Ectodermal cell (in vitro differentiated cells): ENCODE results near the gene CUL4A.
"Not testable (repeated sequence)": the region's sequence is repeated elsewhere in the genome, so short reads cannot be mapped to it uniquely, and the experiment has no call there.

ENCODE experiments used
- H3K27ac ChIP-seq: 2 replicates; pipeline ENCODE4 v1.7.0; 2013; ENCODE audit warnings: mild to moderate bottlenecking, low read depth, low read length; ENCODE audit not compliant: insufficient read depth, poor library complexity, severe bottlenecking
- H3K27me3 ChIP-seq: 2 replicates; pipeline ENCODE4 v1.7.0; 2013; ENCODE audit warnings: mild to moderate bottlenecking, low read length; ENCODE audit not compliant: insufficient read depth, control insufficient read depth, poor library complexity, severe bottlenecking
- H3K36me3 ChIP-seq: one replicate; pipeline ENCODE4 v1.7.0; 2013; ENCODE audit warnings: low read length; ENCODE audit not compliant: control insufficient read depth, insufficient read depth
- H3K4me1 ChIP-seq: one replicate; pipeline ENCODE4 v1.7.0; 2013; ENCODE audit warnings: low read length; ENCODE audit not compliant: control insufficient read depth, insufficient read depth
- H3K4me3 ChIP-seq: 2 replicates; pipeline ENCODE4 v1.7.0; 2013; ENCODE audit warnings: low read depth, low read length, control low read depth; ENCODE audit not compliant: insufficient read depth
- H3K9me3 ChIP-seq: 2 replicates; pipeline ENCODE4 v1.7.0; 2013; ENCODE audit warnings: mild to moderate bottlenecking, low read length, moderate library complexity; ENCODE audit not compliant: control insufficient read depth
- WGBS, 2 experiments: methylation state at CpG; one replicate each; pipeline ENCODE4 v1.1.7; 2013; ENCODE audit warnings: missing lambda C conversion rate in 2 of 2; 5-methylcytosine and 5-hydroxymethylcytosine counted together

CUL4A gene

DNA sequence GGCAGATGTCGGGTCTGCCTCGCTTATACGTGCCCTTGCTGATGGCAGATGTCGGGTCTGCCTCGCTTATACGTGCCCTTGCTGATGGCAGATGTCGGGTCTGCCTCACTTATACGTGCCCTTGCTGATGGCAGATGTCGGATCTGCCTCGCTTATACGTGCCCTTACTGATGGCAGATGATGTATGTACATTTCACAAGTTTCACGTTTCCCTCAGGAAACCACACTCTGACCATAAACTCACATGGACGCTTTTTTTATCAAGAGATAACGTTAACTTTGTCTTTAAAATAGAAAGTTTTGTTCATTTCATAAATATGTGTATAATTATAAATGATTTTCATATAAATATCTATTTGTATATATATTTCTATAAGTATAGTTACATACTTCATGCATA, 53.6 kb downstream of the CUL4A start:
- H3K4me1 ChIP-seq, H3K27ac ChIP-seq, H3K27me3 ChIP-seq, H3K4me3 ChIP-seq, H3K9me3 ChIP-seq: not testable (repeated sequence)
- WGBS, 2 experiments: 84 to 96% methylated on average over 5 to 8 of the region's 14 CpGs
- peaks cover 46% of the 10 kb centered on the region for H3K36me3 ChIP-seq

DNA sequence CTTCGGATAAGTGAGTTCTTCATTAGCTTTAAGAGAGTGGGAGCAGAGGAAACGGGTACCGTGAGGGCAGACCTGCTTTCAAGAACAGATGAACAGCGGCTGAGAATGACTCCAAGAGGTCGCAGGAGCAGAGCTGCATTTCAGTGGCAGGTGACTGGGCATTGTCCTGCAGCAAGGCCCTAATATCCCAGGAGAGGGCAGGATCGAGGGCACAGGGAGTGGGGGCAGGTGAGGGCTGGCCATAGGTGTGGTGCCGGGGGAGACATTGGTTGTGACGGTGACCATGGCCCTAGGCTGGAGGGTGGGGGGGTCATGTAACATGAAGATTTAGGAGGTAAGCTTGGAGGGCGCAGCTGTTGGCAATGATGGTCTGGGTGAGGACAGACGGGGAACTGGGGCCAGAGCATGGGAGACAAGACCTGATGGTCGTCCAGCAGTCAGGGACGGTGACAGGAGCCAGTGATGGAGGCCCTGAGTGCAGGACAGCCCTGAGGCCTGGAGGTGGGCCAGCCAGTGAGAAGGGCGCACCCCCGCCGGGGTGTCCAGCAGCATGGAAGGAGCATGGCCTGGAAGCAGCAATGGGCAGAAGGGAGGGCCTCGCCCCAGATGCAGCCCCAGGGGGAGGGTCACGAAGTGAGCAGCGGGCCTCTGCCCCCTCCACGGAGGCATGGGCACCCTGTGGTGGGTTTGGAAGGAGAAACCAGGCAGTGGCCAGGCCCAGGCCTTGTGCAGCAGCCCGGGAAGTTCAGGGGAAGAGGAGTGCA, 58.4 kb downstream of the CUL4A start:
- Histone ChIP-seq H3K27ac (no peak overlapping the region), H3K4me3 (no peak overlapping the region), H3K36me3 (peaks cover 8% of the 10 kb centered on the region), H3K9me3 (no peaks in the 10 kb centered on the region), H3K4me1 (no peaks in the 10 kb centered on the region), H3K27me3 (no peaks in the 10 kb centered on the region)
- WGBS, 2 experiments: 94 to 95% methylated on average over 20 of the region's 20 CpGs

DNA sequence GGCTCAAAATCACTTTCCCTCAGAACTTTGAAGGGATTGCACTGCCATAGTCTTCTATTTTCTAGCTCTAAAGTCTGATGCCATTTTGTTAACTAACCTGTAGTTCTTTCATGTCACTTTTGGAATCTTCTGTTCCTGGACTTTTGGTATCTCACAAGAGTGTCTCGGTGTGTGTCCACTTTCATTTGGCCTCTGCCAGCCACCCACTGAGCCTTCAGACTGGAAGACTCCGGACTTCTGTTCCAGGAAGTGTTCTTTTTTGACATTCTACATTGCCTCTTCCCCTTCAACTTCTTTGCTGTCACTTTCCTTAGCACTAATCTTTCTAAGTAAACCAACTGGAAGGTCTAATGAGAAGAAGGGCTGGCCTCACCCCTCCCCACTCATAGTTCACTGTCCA, 62.6 kb downstream of the CUL4A start:
- H3K27me3 ChIP-seq: no peaks in the 10 kb centered on the region
- 94 to 97% methylated on average over 2 of the region's 2 CpGs for WGBS, 2 experiments
- H3K9me3 ChIP-seq: no peaks in the 10 kb centered on the region
- H3K4me3 ChIP-seq: no peak overlapping the region
- no peaks in the 10 kb centered on the region for H3K4me1 ChIP-seq
- no peak overlapping the region for H3K27ac ChIP-seq
- no peaks in the 10 kb centered on the region for H3K36me3 ChIP-seq

DNA sequence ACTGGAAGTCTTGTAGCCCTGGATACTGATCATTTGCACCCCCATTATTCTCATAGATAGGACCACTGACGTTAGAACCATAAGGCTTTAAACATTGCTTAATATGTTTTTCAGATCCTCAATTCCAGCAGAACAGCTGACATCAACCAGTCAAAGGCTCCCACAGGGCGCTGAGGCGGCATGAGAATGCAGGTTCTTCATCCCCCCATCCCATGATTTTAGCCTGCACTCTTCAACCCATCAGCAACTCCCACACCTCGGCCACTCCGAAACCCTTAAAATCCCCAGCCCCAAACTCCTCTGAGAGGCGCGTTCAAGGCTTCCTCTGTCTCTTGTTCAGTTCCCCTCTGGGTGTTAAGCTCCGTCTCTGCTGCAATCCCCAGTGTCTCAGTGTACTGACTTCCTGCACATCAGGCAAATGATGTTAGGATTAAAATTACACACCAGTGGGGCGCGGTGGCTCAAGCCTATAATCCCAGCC, 63.3 kb downstream of the CUL4A start:
- Histone ChIP-seq H3K27ac (no peak overlapping the region), H3K9me3 (no peaks in the 10 kb centered on the region), H3K4me3 (no peak overlapping the region), H3K27me3 (no peaks in the 10 kb centered on the region), H3K36me3 (no peaks in the 10 kb centered on the region), H3K4me1 (no peaks in the 10 kb centered on the region)
- 94 to 98% methylated on average over 10 of the region's 10 CpGs for WGBS, 2 experiments

GRCh38 chr13:113273321-113273720, 63.9 kb downstream of the CUL4A start:
- Histone ChIP-seq H3K27ac (no peak overlapping the region), H3K36me3 (no peaks in the 10 kb centered on the region), H3K4me1 (no peaks in the 10 kb centered on the region), H3K4me3 (no peak overlapping the region), H3K27me3 (no peaks in the 10 kb centered on the region), H3K9me3 (no peaks in the 10 kb centered on the region)
- 92 to 95% methylated on average over 6 of the region's 6 CpGs for WGBS, 2 experiments

GRCh38 chr13:113273851-113274590, 64.6 kb downstream of the CUL4A start:
- Histone ChIP-seq H3K36me3 (no peaks in the 10 kb centered on the region), H3K27ac (no peak overlapping the region), H3K4me3 (no peak overlapping the region), H3K27me3 (no peaks in the 10 kb centered on the region), H3K9me3 (no peaks in the 10 kb centered on the region), H3K4me1 (no peaks in the 10 kb centered on the region)
- WGBS, 2 experiments: 95 to 97% methylated on average over 15 of the region's 15 CpGs

- no peaks in the 10 kb centered on the region for H3K27me3 ChIP-seq
These were observed 65.3 kb downstream of the CUL4A start for GRCh38 chr13:113274721-113275120.

DNA sequence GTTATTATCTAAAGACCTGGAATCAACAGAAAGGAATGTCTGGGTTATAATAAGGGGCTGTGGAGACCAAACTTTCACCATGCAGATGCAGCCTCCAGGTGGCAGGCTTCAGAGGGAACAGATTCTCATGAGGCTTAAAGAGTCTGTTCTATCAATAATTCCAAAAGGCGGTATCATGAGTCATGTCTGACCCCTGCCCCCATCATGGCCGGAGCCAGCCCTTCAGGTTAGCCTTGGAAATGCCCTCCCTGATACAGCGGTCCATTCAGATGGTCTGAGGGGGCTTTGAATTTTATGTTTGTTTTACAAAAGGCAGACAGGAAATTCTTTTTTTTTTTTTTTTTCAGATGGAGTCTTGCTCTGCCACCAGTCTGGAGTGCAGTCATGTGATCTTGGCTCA, 66.0 kb downstream of the CUL4A start:
- no peak overlapping the region for H3K4me3 ChIP-seq
- no peaks in the 10 kb centered on the region for H3K36me3 ChIP-seq
- no peak overlapping the region for H3K27ac ChIP-seq
- H3K27me3 ChIP-seq: no peaks in the 10 kb centered on the region
- 72 to 74% methylated on average over 3 of the region's 3 CpGs for WGBS, 2 experiments
- H3K9me3 ChIP-seq: no peaks in the 10 kb centered on the region
- no peaks in the 10 kb centered on the region for H3K4me1 ChIP-seq

More at GRCh38 chr13:113274721-113275120, 65.3 kb downstream of the CUL4A start:
- Histone ChIP-seq H3K36me3 (no peaks in the 10 kb centered on the region), H3K27ac (no peak overlapping the region), H3K4me1 (no peaks in the 10 kb centered on the region), H3K4me3 (no peak overlapping the region), H3K9me3 (no peaks in the 10 kb centered on the region)
- 95 to 96% methylated on average over 3 of the region's 3 CpGs for WGBS, 2 experiments

DNA sequence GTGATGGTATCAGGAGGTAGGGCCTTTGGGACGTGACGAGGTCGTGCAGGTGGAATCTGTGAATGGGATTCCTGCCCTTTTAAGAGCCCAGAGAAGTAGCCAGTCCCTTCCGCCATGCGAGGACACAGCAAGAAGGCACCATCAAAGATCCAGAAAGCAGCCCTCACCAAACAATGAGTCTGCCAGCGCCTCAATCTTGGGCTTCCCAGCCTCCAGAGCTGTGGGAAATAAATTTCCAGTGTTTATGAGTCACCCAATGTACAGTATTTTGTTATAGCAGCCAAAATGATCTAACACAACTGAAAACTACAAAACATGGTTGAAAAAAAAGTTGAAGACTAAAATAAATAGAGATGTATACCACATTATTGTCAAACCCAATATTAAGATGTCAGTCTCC, 70.7 kb downstream of the CUL4A start:
- H3K36me3 ChIP-seq: no peaks in the 10 kb centered on the region
- WGBS, 2 experiments: 91 to 94% methylated on average over 6 of the region's 6 CpGs
- H3K9me3 ChIP-seq: no peaks in the 10 kb centered on the region
- no peaks in the 10 kb centered on the region for H3K27me3 ChIP-seq
- H3K4me3 ChIP-seq: no peak overlapping the region
- no peaks in the 10 kb centered on the region for H3K4me1 ChIP-seq
- no peak overlapping the region for H3K27ac ChIP-seq

GRCh38 chr13:113283904-113284303, 74.5 kb downstream of the CUL4A start:
- whole genome bisulfite sequencing, 2 experiments: 87 to 89% methylated on average over 8 of the region's 8 CpGs
- no peaks in the 10 kb centered on the region for H3K36me3 ChIP-seq

More at GRCh38 chr13:113283904-113284303, 74.5 kb downstream of the CUL4A start:
- no peak overlapping the region for H3K27ac ChIP-seq
- H3K4me3 ChIP-seq: no peak overlapping the region
- H3K27me3 ChIP-seq: peaks cover 4% of the 10 kb centered on the region
- no peaks in the 10 kb centered on the region for H3K9me3 ChIP-seq
- H3K4me1 ChIP-seq: no peaks in the 10 kb centered on the region
